GM18499 (cell line): ENCODE results near the gene GALNT17.

ENCODE experiments used
- ATAC-seq: cut with Tn5 transposase; IDR thresholded peaks from one replicate; pipeline ENCODE4 v1.9.1; 2021; ENCODE audit warnings: moderate number of reproducible peaks; ENCODE audit not compliant: insufficient read depth, unreplicated experiment

Gene GALNT17

DNA sequence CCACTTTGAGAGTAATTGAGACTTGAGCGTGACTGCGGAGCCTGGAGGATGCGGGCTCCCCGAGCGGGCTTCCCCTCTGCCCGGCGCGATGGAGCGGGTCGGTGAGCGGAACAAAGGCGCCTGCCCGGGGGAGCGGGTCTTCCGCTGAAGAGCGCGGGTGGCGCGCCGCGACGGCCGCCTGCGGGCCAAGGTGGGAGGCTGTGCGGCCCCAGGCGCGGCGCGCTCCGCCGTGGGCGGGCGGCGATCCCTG is at the start of gene GALNT17:
Gene GALNT17, plus strand, starts transcription at position 18 of the 250 bp plus-strand sequence.
- no peak for ATAC-seq

DNA sequence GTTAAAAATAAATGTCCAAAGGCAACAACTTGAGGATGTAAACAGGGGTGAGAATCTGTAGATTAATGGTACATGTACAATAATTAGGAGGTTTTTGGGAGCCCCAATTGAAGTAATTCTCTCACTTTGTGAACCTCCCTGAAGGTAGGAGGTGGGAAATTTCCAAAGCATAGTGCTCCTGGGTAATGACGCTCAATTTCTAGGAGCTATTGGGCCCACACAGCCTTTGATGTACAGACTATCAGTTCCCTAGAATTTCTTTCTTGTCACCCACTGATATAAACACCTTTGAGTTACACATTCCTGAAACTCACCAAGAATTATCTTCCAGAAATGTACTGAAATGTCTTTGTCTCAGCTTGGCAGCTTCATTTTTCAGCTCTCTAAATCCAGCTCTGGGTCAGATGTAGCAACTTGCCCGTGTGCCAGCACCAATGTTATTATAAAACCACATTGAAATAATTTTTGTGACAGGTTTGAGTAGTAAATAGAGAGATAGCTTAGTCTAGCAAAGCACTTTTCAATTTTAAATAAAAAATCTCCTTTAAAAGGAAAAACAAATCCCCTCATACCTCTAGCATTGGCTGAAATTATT is 36.6 kb upstream of the GALNT17 start:
- ATAC-seq, result no peak

GRCh38 chr7:71096351-71096750 is 35.6 kb upstream of the GALNT17 start:
- no peak for ATAC-seq

DNA sequence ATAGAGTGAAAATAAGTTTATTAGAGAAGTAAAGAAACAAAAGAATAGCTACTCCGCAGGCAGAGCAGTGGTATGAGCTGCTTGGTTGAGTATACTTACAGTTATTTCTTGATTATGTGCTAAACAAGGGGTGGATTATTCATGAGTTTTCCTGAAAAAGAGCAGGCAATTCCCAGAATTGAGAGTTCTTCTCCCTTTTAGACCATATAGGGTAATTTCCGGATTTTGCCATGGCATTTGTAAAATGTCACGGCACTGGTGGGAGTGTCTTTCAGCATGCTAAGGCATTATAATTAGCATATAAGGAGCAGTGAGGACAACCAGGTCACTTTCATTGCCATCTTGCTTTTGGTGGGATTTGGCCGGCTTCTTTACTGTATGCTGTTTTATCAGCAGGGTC is 25.7 kb upstream of the GALNT17 start:
- no peak for ATAC-seq

DNA sequence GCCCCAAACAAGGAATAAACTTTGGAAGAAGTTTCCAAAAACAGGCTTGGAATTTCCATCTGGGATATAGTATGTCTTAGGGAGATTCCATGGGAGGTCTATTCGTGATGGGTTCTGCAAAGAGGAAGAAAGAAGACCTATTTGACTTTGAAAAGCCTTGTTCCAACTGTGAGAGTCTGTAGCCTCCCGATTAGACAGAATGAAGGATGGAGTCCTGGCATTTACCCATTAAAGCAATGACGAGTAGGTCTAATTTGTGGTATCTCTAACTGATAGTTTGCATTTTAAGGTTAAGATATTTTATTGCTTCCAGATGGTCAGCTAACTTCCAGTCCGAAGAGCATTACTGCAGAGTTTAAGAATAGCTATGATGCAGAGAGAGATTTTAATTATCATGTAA is 19.5 kb upstream of the GALNT17 start:
- no peak for ATAC-seq

GRCh38 chr7:71120096-71120495 is 11.8 kb upstream of the GALNT17 start:
- no peak for ATAC-seq

- ATAC-seq, result no peak
Measured at GRCh38 chr7:71129126-71129525, 2.8 kb upstream of the GALNT17 start.

DNA sequence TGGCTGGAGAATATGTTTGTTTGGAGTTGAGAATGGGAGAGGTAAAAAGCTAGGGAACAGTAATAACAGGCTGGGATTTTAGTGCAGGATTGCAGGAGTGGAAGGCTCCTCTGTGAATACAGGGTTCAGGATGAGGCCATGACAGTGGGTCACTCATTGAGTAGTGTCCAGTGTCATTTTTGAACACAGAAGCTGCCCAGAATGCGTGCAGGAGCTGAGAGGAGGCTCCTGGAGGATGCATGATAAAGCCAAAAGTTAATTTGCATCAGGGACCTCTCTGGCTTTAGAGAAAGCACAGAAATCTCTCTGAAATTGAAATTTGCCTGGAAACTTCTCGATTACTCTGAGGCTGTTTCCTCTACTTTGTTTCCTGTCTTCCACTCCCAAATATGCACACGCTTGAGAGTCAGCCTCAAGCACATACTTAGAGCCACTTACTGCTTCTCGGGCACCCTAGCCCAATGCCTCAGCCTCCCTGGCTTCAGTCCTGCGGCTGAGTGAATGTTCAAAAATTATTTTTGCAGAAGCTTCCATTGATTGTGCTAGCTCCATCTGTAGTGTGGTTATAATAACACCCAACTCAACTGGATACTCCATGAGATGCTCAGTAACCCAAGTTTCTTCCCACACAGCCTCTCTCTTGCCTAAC is 1.8 kb upstream of the GALNT17 start:
- no peak for ATAC-seq

GRCh38 chr7:71131256-71132126 is 453 bp upstream of the GALNT17 start:
- ATAC-seq, result no peak

DNA sequence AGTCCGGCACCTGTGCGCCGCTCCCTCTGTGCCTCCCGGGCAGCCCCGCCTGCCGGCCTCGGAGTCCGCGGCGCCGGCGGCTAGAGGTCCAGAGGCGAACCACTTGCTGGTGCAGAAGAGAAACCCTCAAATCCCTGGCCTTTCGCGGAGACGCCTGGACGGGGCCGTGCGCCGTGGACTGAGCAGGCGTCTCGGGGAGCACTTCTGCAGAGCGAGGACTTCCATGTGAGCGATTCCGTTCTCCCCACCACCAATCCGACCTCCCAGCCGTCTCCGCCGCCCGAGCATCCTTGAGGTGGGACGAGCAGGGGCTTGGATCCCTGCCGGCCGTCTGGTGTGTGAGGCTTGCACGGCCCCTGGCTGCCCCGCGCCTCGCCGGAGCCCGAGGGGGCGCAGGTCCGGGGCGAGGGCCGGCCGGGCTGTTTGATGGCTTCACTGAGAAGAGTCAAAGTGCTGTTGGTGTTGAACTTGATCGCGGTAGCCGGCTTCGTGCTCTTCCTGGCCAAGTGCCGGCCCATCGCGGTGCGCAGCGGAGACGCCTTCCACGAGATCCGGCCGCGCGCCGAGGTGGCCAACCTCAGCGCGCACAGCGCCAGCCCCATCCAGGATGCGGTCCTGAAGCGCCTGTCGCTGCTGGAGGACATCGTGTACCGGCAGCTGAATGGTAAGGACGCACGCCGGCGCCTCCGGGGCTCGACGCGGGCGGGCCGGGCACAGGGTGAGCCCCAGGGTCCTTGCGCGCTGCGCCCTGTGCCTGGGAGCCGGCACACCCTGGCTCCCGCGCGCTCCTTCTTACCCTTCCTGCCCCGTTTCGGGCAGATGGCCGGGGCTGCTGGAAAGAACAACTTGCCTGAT is 660 bp downstream of the GALNT17 start:
- no peak for ATAC-seq

DNA sequence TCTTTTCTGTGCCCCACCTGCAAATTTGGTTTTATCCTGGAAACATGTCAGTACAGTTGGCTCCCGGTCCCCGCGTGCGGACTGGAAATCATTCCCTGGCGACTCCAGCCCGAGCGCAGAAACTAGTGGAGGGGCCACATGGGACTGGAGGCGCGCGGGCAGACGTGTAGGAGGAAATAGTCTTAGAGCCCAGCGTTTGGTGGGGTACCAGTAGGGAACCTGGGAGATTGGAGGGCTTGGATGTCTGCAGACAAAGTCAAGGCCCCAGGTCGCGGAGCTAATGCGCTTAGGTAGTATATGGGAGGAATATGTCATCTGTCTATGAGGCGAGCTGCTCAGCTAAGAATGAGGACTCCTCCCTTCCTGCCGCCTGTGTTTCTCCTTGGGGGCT is 1.3 kb downstream of the GALNT17 start:
- ATAC-seq, result no peak

DNA sequence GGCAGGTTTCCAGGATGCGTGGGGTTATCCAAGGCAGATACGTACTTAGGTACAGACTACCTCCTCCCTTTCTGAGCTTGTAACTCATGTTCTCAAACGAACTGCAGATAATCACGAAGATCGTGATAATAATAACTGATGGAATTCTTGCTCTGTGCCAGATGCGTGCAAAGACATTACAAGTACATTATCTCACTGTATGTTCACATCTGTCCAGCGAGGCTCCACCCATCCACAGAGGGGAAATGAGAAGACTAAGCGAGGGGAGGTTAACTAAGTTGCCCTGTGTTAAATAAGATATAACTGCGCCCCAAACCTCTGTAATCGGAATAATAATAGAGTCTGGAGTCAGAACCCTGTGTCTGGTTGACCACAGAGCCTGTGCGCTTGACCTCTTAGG is 1.9 kb downstream of the GALNT17 start:
- no peak for ATAC-seq

DNA sequence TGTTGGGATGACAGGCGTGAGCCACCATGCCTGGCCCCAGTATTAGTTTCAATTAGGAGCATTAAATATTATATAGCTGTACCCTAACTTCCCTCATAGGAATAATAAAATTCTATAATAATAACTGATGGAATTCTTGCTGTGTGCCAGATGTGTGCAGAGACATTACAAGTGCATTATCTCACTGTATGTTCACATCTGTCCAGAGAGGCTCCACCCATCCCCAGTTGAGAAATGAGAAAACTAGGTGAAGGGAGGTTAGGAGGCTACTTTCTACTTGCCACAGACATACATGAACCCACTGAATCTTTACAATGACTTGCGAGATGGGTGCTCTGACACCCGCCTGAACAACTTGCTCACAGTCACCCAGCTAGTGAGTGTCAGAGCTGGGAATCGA is 3.2 kb downstream of the GALNT17 start:
- ATAC-seq, result no peak

- no peak for ATAC-seq
Measured at GRCh38 chr7:71135663-71136062, 3.7 kb downstream of the GALNT17 start.

DNA sequence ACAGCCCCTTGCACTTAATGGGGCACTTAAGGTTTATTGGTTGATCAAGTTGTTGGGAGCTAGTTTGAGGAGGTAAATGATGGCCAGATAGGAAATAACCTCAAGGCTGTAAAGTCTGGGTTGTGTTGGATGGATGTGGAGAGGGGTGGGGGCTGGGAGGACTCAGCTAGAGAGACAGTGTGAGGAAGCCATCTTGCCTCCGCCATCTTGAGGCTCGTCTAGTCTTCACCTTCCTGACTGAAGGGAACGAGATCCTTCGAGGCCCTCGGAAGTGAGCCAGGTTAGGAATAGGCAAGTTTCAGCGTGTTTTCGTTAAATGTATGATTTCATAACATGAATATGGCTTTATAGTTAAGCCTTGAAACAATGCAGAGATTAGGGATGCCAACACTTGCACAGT is 5.5 kb downstream of the GALNT17 start:
- no peak for ATAC-seq

GRCh38 chr7:71140264-71140663 is 8.3 kb downstream of the GALNT17 start:
- no peak for ATAC-seq

- no peak for ATAC-seq
Measured at GRCh38 chr7:71144963-71145362, 13.0 kb downstream of the GALNT17 start.

DNA sequence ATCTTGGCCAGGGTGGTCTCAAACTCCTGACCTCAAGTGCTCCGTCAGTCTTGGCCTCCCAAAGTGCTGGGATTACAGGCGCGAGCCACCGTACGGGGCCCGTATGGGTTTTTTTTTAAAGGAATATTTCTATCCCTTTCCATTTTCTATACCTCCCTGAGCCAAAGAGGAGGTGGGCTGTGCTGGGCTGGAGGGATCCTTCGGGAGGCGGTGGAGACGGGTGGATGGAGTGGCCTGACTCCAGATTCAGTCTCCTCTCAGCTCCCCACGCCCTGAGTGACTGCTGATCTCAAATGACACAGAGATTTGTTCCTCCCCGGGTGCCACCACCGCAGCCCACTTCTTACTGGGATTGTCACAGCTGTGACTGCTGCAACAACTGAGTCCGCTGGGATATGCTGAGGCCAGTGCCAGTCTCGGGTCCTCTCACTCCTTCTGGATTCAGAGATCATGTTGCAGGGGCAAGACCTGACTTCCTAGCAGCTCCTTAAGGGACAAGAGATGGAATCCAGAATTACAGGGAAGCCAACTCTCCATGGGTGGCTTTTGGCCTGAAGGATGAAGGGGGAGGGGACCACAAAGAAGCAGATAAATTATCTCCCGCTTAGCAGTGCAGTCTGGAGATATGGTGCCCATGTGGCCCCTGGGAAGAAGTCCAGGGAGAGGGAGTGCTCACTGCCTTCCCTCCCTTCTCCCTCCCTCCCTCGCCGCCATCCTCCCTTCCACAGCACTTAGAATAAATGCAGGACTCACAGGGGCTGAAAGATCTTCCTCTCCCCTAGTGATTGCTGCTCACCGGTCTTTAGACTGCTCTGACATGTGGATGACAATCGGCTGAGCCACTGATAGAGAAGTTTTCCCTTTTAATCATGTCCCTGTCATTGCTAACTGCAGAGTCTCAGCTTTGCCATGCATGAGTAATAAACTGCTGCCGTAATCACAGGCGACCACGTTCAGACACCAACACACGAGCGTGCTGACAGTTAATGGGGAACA is 14.3 kb downstream of the GALNT17 start:
- no peak for ATAC-seq

DNA sequence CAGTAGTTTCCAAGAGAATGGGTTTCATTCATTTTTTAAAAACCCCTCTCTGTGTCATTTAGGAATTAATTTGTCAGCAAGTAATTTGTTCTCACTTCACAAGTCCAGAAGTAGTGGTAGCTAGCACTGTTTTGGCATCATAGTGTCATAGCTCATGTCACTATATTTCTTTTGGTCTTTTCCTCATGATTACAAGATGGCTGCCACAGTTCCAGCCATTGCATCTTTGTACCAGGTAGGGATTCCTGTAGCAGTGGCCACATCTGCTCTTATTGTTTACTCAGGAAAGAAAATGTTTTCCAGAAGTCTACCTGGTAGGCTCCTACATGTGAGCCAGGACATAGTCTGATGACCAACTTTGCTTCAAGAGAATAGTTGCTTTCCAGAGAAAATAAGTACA is 16.2 kb downstream of the GALNT17 start:
- ATAC-seq, result no peak

- no peak for ATAC-seq
Measured at GRCh38 chr7:71155236-71155635, 23.3 kb downstream of the GALNT17 start.
